GM06990 (cell line): ENCODE data around the gene C19orf47.

Experiments
- DNase-seq: peaks from one replicate; pipeline ENCODE4 v3.0.0-alpha.2; 2011; ENCODE audit not compliant: insufficient read length; ENCODE audit errors: extremely low read depth
- H3K27me3 ChIP-seq: replicated peaks from 2 replicates; pipeline ENCODE4 v1.6.0; 2011; ENCODE audit warnings: low read length; ENCODE audit not compliant: control insufficient read depth, insufficient read depth
- H3K36me3 ChIP-seq: 2 replicates; pipeline ENCODE4 v1.5.1; 2011; ENCODE audit warnings: low read length; ENCODE audit not compliant: control insufficient read depth, insufficient read depth
- H3K4me3 ChIP-seq: replicated peaks from 2 replicates; pipeline ENCODE4 v1.5.1; 2011; ENCODE audit warnings: low read depth, mild to moderate bottlenecking, control low read depth, low read length
- TF ChIP-seq, protein P1 (sequence below): IDR thresholded peaks from 2 replicates; pipeline ENCODE4 v1.5.1; 2011; ENCODE audit warnings: low read length, control low read depth, mild to moderate bottlenecking, inconsistent platforms; ENCODE audit not compliant: insufficient read depth, poor library complexity, severe bottlenecking

C19orf47 gene

DNA sequence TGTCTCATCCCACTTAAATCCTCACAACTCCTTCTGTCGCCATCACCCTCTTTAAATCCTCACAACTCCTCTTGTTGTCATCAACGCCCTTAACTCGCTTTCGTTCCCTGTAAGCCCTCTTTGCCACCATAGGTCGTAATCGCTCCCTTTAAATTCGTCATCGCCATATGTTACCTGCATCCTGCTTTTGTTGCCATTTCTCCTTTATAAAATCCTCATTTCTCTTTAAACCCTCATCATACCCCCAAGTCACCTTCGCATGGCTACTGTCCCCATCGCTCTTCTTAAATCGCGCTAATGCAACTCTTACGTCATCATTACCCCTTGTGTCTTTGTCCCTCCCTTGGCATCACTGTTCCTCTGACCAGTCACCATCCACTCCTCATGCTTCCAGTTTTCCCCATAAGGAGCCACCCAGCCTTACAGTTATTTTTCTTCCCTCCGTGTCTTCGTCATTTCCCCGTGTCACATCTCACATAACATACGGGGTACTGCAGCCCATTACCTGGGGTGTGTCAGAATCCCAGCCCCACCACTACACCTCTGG lies 837 bp upstream of the C19orf47 start:
- peaks cover 3% of the 10 kb centered on the region; the same call in 1 of the 2 replicates for H3K36me3 ChIP-seq
- H3K27me3 ChIP-seq: no peaks in the 10 kb centered on the region
- peak overlapping the region; percentile 91 for H3K4me3 ChIP-seq
- TF ChIP-seq, protein P1, sequence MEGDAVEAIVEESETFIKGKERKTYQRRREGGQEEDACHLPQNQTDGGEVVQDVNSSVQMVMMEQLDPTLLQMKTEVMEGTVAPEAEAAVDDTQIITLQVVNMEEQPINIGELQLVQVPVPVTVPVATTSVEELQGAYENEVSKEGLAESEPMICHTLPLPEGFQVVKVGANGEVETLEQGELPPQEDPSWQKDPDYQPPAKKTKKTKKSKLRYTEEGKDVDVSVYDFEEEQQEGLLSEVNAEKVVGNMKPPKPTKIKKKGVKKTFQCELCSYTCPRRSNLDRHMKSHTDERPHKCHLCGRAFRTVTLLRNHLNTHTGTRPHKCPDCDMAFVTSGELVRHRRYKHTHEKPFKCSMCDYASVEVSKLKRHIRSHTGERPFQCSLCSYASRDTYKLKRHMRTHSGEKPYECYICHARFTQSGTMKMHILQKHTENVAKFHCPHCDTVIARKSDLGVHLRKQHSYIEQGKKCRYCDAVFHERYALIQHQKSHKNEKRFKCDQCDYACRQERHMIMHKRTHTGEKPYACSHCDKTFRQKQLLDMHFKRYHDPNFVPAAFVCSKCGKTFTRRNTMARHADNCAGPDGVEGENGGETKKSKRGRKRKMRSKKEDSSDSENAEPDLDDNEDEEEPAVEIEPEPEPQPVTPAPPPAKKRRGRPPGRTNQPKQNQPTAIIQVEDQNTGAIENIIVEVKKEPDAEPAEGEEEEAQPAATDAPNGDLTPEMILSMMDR: no peak
- DNase-seq: no peak

DNA sequence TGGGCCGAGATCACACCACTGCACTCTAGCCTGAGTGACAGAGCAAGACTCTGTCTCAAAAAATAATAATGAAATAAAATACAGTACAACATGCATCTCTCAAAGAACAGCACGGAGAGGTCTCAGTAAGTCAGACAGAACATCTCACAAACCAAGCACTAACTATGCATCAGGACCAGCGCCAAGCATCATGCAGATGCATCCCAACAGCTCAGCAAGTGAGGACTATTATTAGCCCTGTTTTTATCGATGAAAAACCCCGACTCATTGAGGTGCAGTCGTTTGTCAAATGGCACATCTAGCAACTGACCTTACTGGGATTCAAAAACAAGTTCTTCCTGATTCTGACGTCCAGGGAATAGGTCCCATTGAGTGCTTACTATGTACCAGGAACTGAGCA lies 3.8 kb downstream of the C19orf47 start:
- no peaks in the 10 kb centered on the region for H3K27me3 ChIP-seq
- no peak overlapping the region for H3K4me3 ChIP-seq
- no peak for DNase-seq
- H3K36me3 ChIP-seq: peaks cover 3% of the 10 kb centered on the region
- TF ChIP-seq, protein P1: no peak

DNA sequence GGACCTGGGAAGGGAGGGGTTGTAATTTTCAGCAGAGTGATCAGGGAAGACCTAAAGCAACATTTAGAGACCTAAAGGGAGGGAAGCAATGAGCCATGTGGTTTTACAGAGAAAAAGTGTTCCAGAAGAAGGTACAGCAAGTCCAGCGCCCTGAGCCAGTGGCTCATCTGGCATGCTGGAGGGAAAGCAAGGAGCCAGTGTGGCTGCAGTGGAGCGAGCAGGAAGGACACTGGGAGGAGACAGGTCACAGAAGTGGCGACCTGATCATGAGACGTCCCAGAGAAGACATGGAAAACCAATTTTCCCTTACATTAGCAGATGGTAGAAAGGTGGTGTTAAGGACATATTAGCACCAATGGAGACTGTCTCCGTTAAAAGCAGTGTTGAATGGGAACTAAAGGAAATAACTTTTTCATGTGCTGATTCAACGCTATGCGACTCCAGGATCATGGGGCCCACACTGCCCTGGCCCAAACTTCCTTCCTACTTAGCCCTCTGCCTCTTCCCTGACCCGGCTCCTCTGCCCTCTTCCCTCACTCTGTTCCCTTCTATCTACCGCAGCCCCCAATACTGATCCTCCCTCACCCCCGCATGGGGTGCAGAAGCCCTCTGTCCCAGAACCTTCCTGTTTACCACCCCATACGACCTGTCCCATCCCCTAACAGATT lies 5.4 kb downstream of the C19orf47 start:
- TF ChIP-seq, protein P1: no peak
- Histone ChIP-seq H3K27me3 (no peaks in the 10 kb centered on the region), H3K36me3 (peaks cover 3% of the 10 kb centered on the region), H3K4me3 (no peak overlapping the region)
- no peak for DNase-seq

DNA sequence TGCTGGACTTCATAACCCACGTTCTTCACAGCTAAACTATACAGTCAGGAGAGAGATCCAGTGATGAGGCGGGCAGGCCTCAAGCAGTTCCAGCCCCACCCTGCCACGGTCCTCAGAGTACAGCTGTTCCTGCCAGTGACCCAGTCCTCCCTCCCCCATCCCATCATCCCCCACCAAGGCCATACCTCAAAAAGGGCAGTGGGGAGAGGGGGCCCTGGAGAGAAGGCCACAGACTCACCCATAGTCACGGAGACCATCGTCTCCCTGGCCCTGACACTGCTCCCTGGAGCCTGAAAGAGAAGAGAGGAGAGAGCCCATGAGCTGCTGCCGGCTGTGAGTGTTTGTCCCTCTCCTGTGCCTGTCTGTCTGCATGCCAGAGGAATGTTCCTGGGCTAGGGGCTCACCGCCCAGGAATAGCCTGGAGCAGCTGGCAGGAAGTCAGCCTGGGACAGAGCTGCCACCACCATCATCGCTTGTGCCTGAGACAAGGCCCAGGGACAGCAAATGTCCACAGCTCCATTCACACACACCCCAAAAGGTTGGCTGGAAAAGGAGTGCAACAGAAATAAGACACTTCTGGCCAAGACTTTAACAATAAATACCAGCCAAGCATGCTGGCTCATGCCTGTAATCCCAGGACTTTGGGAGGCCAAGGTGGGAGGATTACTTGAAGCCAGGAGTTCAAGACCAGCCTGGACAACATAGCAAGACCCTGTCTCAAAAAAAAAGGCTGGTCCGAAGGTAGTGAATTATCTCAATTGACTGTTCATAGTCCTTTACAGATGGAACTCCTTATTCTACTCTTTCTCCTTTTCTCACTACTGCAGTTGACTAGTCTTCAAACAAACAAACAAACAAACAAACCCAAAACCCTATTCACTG lies 6.4 kb downstream of the C19orf47 start:
- TF ChIP-seq, protein P1: no peak
- H3K27me3 ChIP-seq: no peaks in the 10 kb centered on the region
- no peak overlapping the region for H3K4me3 ChIP-seq
- no peak for DNase-seq
- peaks cover 3% of the 10 kb centered on the region for H3K36me3 ChIP-seq

DNA sequence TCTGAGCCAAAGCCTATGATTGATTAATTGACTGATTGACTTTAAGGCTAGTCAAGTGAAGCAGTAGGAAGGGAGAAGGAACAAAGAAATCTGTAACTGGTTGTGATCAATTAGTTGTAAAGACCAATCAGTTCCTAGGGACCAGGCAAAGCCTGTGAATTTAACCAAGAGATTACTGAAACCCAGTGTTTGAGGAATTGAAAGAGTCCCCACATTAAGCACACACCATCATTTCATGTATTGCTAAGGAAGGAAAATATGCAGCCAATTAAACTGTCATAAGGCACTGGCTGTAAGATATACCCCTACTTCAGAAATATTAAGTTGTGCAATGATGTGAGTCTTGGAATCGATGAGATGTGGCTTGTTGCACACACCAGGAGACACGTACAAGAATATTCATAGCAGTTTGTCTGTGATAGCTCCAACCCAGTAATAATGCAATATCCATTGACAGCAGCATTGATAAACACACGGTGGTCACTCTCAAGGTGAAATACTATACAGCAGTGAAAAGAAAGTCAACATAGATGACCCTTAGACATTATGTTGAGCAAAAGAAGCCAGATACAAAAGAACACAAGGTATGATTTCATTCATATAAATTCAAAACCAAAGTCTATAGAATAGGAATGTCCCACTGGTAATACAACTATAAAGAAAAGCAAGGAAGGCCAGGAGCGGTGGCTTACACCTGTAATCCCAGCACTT lies 9.0 kb downstream of the C19orf47 start:
- Histone ChIP-seq H3K36me3 (peaks cover 13% of the 10 kb centered on the region), H3K4me3 (no peak overlapping the region), H3K27me3 (no peaks in the 10 kb centered on the region)
- TF ChIP-seq, protein P1: no peak
- DNase-seq: no peak
